ENCODE results near the gene AMN1. TPM values are rescaled to one million over a fixed set of nuclear protein-coding genes. Genes with fewer than 3 reads are reported as not detected.

AMN1 gene
- total and polyA plus RNA-seq, 2 of the 4 experiments (the other 2 are of a cell fraction): 3.4 to 5.2 TPM

DNA sequence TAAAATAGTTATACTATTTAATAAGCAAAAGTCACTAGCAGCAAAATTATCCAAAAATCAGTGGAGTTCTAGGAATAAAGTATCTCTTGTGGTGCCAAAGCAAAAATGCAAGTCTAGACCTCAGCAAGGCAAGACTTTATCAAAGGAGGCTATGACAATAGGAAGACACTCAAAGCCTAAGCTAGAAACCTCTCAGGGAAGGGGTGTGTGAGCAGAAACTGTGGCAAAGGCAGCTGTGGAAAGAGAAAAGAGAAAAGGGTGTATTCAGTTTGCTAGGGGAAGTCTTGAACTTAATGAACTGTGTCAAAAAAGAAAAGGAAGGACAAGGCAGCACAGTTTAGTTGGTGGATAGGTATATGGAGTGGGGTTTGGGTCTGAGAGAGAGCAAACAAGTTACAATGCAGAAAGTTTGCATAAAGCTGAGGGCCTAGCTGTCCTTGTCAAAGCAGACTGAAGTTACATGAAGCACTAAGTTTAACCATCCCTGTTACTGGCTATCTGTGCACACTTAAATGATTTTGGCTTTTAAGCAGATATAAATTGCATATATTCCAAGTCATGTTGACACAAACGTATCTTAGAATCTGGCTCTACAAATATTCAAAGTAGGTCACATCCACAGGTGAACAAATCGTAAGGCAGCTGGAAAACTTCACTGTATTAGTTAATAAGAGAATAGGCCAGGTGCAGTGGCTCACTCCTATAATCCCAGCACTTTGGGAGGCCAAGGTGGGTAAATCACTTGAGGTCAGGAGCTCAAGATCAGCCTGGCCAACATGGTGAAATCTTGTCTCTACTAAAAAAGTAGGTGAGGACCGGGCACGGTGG is 31.0 kb upstream of the AMN1 start:
- no peak overlapping the region for H3K9ac ChIP-seq (ENCODE audit: low read depth, low read length)
- no peaks in the 10 kb centered on the region for H3K27me3 ChIP-seq (ENCODE audit: control insufficient read depth, insufficient read depth, low read length)
- intact Hi-C loops (cut with micrococcal nuclease) (no loop called here), in situ Hi-C loops (cut with MboI; ENCODE audit: low sequenced_read_pairs) (no loop called here), dilution Hi-C loops (cut with HindIII; ENCODE audit: low sequenced_read_pairs, unreplicated experiment) (no loop called here)
- H3K9me1 ChIP-seq (ENCODE audit: insufficient read depth, low read length): no peaks in the 10 kb centered on the region
- H3K4me3 ChIP-seq (ENCODE audit: insufficient read depth, low read depth, low read length): no peak overlapping the region
- no peak overlapping the region for H4K8ac ChIP-seq (ENCODE audit: low read depth in 2 of 2, low read length in 2 of 2)
- no peak overlapping the region for H2BK120ac ChIP-seq (ENCODE audit: low read depth, low read length)
- no peak overlapping the region; the same call in 1 of the 2 replicates for H4K5ac ChIP-seq (ENCODE audit: low read depth, low read length)
- no peak overlapping the region for H2AK5ac ChIP-seq (ENCODE audit: low read depth, low read length)
- H3K4me2 ChIP-seq (ENCODE audit: low read depth, low read length): no peak overlapping the region
- H3K4me1 ChIP-seq (ENCODE audit: control insufficient read depth, insufficient read depth, low read length): no peaks in the 10 kb centered on the region
- DNase-seq (no peak), ATAC-seq (ENCODE audit: low read depth) (no peak)
- H3K36me3 ChIP-seq (ENCODE audit: control insufficient read depth, insufficient read depth, low read length): no peaks in the 10 kb centered on the region
- H3K4ac ChIP-seq (ENCODE audit: low read depth, low read length): no peak overlapping the region
- no peak overlapping the region for H3K27ac ChIP-seq (ENCODE audit: insufficient read depth, low read length)
- H3K23ac ChIP-seq (ENCODE audit: low read depth, low read length): no peak overlapping the region
- H3K9me3 ChIP-seq (ENCODE audit: control insufficient read depth, insufficient read depth, low read length): no peaks in the 10 kb centered on the region
- CTCF ChIA-PET: interaction anchor here (0.6 kb wide), 1 partner anchor 35 kb away, joined by 3 read pairs; no protein-coding TSS in a partner anchor
- H2AK9ac ChIP-seq (replicated peaks; ENCODE audit: low read depth, low read length, poor library complexity): no peak overlapping the region
- H2BK20ac ChIP-seq (ENCODE audit: low read depth, low read length): no peak overlapping the region
- H3K18ac ChIP-seq (ENCODE audit: low read depth, low read length): no peak overlapping the region
- no CpG with 5 or more reads among the region's 4 CpGs for WGBS, 2 experiments (ENCODE audit: extremely low coverage in 2 of 2, insufficient read length in 1 of 2)
- POLR2A ChIA-PET (ENCODE audit: unreplicated experiment): no interaction called here
- H3K79me1 ChIP-seq (ENCODE audit: low read depth in 1 of 2, low read length in 2 of 2): no peaks in the 10 kb centered on the region
- H3K14ac ChIP-seq (replicated peaks; ENCODE audit: low read depth, low read length): no peak overlapping the region
- H4K91ac ChIP-seq (ENCODE audit: insufficient read depth, low read depth, low read length): no peak overlapping the region
- H2AFZ ChIP-seq (replicated peaks; ENCODE audit: low read length, poor library complexity): no peak overlapping the region
- H3K56ac ChIP-seq (ENCODE audit: extremely low read depth, insufficient read depth, low read length): no peak overlapping the region
- no peak overlapping the region for H2BK5ac ChIP-seq (ENCODE audit: low read depth, low read length, poor library complexity, severe bottlenecking)
- H4K20me1 ChIP-seq (ENCODE audit: insufficient read depth, low read length): no peaks in the 10 kb centered on the region
- H2BK15ac ChIP-seq (ENCODE audit: low read depth, low read length): no peak overlapping the region
- BruUV-seq (replicated peaks): no TSS peak
- TF ChIP-seq MAZ (IDR thresholded peaks at IDR 0.05; ENCODE audit: borderline replicate concordance, low read depth, low read length) (no peak), CEBPB (IDR thresholded peaks at IDR 0.05; ENCODE audit: low read depth, low read length) (no peak), BHLHE40 (IDR thresholded peaks at IDR 0.05; ENCODE audit: low read depth, low read length) (no peak), POLR2A (IDR thresholded peaks at IDR 0.05; ENCODE audit: low read depth, low read length) (no peak), CHD1 (IDR thresholded peaks at IDR 0.05; ENCODE audit: low read depth, low read length) (no peak), RAD21 (IDR thresholded peaks at IDR 0.05; ENCODE audit: low read length) (no peak), MAFK (IDR thresholded peaks at IDR 0.05; ENCODE audit: low read depth, low read length) (no peak), USF2 (IDR thresholded peaks at IDR 0.05; ENCODE audit: low read depth, low read length) (no peak), NFE2L2 (IDR thresholded peaks at IDR 0.05; ENCODE audit: low read depth, low read length) (no peak), MXI1 (IDR thresholded peaks at IDR 0.05; ENCODE audit: borderline replicate concordance, low read depth, low read length) (no peak), FOS (IDR thresholded peaks at IDR 0.05; ENCODE audit: low read depth, low read length) (no peak), RCOR1 (IDR thresholded peaks at IDR 0.05; ENCODE audit: insufficient replicate concordance, low read length) (no peak), SMC3 (IDR thresholded peaks at IDR 0.05; ENCODE audit: low read depth, low read length) (no peak)
- TF ChIP-seq, protein P1, sequence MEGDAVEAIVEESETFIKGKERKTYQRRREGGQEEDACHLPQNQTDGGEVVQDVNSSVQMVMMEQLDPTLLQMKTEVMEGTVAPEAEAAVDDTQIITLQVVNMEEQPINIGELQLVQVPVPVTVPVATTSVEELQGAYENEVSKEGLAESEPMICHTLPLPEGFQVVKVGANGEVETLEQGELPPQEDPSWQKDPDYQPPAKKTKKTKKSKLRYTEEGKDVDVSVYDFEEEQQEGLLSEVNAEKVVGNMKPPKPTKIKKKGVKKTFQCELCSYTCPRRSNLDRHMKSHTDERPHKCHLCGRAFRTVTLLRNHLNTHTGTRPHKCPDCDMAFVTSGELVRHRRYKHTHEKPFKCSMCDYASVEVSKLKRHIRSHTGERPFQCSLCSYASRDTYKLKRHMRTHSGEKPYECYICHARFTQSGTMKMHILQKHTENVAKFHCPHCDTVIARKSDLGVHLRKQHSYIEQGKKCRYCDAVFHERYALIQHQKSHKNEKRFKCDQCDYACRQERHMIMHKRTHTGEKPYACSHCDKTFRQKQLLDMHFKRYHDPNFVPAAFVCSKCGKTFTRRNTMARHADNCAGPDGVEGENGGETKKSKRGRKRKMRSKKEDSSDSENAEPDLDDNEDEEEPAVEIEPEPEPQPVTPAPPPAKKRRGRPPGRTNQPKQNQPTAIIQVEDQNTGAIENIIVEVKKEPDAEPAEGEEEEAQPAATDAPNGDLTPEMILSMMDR (conservative IDR thresholded peaks at IDR 0.05; ENCODE audit: low read depth, low read length): no peak
- TF ChIP-seq, protein P2, sequence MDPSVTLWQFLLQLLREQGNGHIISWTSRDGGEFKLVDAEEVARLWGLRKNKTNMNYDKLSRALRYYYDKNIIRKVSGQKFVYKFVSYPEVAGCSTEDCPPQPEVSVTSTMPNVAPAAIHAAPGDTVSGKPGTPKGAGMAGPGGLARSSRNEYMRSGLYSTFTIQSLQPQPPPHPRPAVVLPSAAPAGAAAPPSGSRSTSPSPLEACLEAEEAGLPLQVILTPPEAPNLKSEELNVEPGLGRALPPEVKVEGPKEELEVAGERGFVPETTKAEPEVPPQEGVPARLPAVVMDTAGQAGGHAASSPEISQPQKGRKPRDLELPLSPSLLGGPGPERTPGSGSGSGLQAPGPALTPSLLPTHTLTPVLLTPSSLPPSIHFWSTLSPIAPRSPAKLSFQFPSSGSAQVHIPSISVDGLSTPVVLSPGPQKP (IDR thresholded peaks at IDR 0.05; ENCODE audit: borderline replicate concordance, low read depth, low read length): no peak
